Neuron (in vitro differentiated cells): ENCODE data around the gene TC2N.
"Not testable (repeated sequence)": the region's sequence is repeated elsewhere in the genome, so short reads cannot be mapped to it uniquely, and the experiment has no call there.

Experiments
- H2AFZ ChIP-seq: one replicate; pipeline ENCODE4 v1.6.1; 2013; ENCODE audit warnings: low read depth, mild to moderate bottlenecking, inconsistent platforms, low read length, moderate library complexity
- H3K27me3 ChIP-seq: one replicate; pipeline ENCODE4 v1.6.1; 2013; ENCODE audit warnings: low read length; ENCODE audit not compliant: insufficient read depth
- H3K36me3 ChIP-seq: one replicate; pipeline ENCODE4 v1.6.1; 2013; ENCODE audit warnings: low read length; ENCODE audit not compliant: insufficient read depth
- H3K4me1 ChIP-seq: one replicate; pipeline ENCODE4 v1.6.1; 2013; ENCODE audit warnings: low read length; ENCODE audit not compliant: insufficient read depth
- H3K4me3 ChIP-seq: 2 replicates; pipeline ENCODE4 v1.5.1; 2013; ENCODE audit warnings: mild to moderate bottlenecking, low read length, moderate library complexity
- H3K9me3 ChIP-seq: one replicate; pipeline ENCODE4 v1.6.1; 2013; ENCODE audit warnings: low read length

The TC2N gene

GRCh38 chr14:91897716-91898115 is 30.4 kb upstream of the TC2N start:
- H3K4me1 ChIP-seq, H3K9me3 ChIP-seq, H3K36me3 ChIP-seq, H3K27me3 ChIP-seq, H2AFZ ChIP-seq, H3K4me3 ChIP-seq: not testable (repeated sequence)

DNA sequence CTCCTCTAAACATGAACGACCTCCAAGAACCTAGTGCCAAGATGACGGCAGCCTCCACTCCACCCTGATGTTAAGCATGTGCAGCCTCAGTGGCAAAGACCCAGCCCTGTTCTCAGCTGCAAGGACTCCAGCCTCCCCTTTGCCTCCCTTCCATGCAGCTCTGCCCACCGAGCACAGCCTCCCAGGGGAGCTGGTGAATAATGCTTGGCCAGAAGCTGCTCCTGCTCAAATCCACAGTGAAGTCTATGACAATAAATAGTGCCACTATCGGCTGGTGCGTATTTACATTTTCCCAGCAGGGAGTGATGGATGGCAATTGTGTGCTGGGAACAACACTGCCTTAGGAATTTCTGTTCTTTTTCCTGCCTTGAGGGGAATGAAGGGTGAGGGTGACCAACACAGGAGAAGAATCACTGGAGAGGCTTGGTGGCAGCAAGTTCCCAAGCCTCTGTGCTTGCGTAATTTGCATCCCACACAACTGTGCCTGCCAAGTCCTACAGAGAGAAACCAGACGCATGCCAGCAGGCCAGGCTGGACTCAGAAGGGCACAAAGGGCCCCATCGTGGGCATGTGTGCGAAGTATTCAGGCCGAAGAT is 29.9 kb upstream of the TC2N start:
- Histone ChIP-seq H3K9me3 (no peaks in the 10 kb centered on the region), H3K4me1 (peaks cover 2% of the 10 kb centered on the region), H3K27me3 (no peaks in the 10 kb centered on the region), H3K4me3 (no peak overlapping the region), H3K36me3 (no peaks in the 10 kb centered on the region), H2AFZ (no peak overlapping the region)

DNA sequence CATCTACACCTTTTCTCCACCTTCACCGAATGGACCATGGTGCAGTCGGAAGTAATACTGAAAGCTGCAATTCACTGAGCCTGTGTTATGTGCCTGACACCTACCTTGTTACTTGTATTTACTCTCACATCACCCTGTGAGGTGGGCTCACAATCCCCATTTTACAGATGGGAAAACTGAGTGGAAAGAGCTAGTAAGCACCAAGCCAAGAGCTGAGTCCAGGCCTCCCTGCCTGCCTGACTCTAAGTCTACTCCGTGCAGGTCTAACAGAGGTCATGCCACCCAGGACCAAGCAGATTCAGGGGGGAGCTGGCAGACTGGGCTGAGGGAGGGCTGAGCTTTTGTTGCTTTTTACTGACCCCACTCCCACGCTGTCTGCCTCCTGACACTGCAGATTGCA is 29.1 kb upstream of the TC2N start:
- no peaks in the 10 kb centered on the region for H3K9me3 ChIP-seq
- H3K4me3 ChIP-seq = no peak overlapping the region
- peaks cover 2% of the 10 kb centered on the region for H3K4me1 ChIP-seq
- H2AFZ ChIP-seq = no peak overlapping the region
- no peaks in the 10 kb centered on the region for H3K27me3 ChIP-seq
- H3K36me3 ChIP-seq = no peaks in the 10 kb centered on the region

GRCh38 chr14:91893669-91894068 is 26.3 kb upstream of the TC2N start:
- Histone ChIP-seq H2AFZ (no peak overlapping the region), H3K27me3 (peaks cover 5% of the 10 kb centered on the region), H3K36me3 (no peaks in the 10 kb centered on the region), H3K9me3 (no peaks in the 10 kb centered on the region), H3K4me1 (peaks cover 2% of the 10 kb centered on the region), H3K4me3 (no peak overlapping the region)

GRCh38 chr14:91893007-91893406 is 25.7 kb upstream of the TC2N start:
- Histone ChIP-seq H3K4me3 (no peak overlapping the region), H3K9me3 (no peaks in the 10 kb centered on the region), H3K27me3 (peaks cover 5% of the 10 kb centered on the region), H3K36me3 (no peaks in the 10 kb centered on the region), H2AFZ (no peak overlapping the region), H3K4me1 (peaks cover 2% of the 10 kb centered on the region)

DNA sequence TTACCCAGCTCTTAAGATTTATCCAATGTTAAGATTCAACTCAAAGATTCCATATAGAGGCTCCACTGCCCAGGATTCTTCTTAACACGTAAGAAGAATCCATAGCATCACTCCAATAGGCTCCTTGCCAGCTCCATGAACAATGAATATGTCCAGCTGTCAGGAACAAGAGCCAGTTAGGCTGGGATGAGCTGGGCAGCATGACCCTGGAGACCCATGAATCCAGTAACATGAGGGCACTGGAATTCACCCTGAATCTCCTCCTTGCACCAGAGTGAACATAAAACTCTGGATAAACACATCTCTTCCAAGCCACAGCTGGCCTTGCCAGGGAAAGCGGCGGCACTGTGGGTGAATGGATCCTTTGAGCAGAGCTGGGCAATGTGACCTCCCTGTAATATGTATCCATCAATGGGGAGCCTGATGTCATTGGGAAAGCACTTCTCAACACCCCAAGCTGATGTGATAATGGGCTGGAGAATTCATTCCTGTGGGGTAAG is 24.4 kb upstream of the TC2N start:
- H3K4me1 ChIP-seq = no peaks in the 10 kb centered on the region

GRCh38 chr14:91891101-91891500 is 23.8 kb upstream of the TC2N start:
- no peaks in the 10 kb centered on the region for H3K36me3 ChIP-seq
- H2AFZ ChIP-seq = no peak overlapping the region
- H3K27me3 ChIP-seq = peaks cover 5% of the 10 kb centered on the region
- no peaks in the 10 kb centered on the region for H3K4me1 ChIP-seq
- no peaks in the 10 kb centered on the region for H3K9me3 ChIP-seq
- H3K4me3 ChIP-seq = no peak overlapping the region

More for the DNA sequence above, 24.4 kb upstream of the TC2N start:
- Histone ChIP-seq H3K36me3 (no peaks in the 10 kb centered on the region), H2AFZ (no peak overlapping the region), H3K4me3 (no peak overlapping the region), H3K9me3 (no peaks in the 10 kb centered on the region), H3K27me3 (peaks cover 5% of the 10 kb centered on the region)

DNA sequence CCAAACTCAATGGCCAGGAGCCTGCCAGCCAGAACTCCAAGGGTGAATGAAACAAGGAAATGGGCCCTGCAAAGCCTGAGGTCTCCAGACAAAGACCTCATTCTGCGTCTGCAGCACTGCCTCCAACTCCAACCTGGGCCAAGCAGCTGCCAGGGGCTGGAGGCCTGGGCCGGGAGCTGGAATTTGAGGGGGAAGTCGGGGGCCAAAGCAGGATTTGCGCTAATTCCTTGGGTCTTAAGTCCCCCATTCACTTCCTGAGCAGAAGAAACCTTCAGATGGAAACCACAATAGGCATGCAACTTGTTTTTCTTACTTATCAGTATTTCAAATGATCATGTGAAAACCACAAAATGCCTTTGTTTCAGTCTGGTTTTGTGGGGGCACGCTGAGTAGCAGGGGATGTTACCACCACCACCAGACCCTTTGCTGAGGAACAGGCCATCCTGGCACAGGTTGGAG is 23.0 kb upstream of the TC2N start:
- Histone ChIP-seq H3K27me3 (peaks cover 5% of the 10 kb centered on the region), H2AFZ (no peak overlapping the region), H3K36me3 (no peaks in the 10 kb centered on the region), H3K9me3 (no peaks in the 10 kb centered on the region), H3K4me3 (no peak overlapping the region), H3K4me1 (no peaks in the 10 kb centered on the region)

DNA sequence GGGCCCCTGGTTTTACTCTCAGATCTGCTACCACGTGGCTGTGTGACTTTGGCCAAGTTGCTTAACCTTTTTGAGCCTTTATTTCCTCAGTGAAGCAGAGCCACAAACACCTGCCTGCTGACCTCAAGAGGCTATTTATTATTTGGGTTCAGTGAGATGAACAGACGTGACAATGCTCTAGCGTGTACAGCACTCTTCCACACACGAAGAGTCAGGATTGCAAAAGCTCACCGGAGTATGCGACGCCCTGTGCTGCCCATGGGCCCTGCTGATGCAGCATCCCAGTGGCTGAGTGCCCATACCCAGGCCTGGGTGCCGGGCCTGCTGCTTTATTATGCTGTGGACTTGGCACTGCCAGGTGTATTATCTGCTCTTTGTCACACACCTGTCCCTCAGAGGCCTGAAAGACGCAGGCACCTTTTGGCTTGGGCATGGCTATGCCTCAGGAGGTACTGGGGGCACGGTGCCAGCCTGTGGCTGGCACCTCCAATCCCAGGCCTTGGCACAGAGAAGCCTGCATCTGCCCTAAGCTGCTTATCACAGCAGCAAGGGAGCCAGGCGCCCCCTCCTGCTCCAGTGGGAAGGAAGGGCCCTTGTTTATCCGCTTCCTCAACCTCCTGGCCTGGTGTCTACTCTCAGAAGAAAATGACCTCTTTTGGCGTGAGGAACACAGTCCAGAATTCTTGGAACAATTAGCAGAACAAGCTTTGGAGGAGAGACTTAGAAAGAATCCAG is 22.3 kb upstream of the TC2N start:
- no peaks in the 10 kb centered on the region for H3K9me3 ChIP-seq
- no peaks in the 10 kb centered on the region for H3K36me3 ChIP-seq
- no peaks in the 10 kb centered on the region for H3K4me1 ChIP-seq
- H3K27me3 ChIP-seq = peaks cover 5% of the 10 kb centered on the region
- H3K4me3 ChIP-seq = no peak overlapping the region
- no peak overlapping the region for H2AFZ ChIP-seq

DNA sequence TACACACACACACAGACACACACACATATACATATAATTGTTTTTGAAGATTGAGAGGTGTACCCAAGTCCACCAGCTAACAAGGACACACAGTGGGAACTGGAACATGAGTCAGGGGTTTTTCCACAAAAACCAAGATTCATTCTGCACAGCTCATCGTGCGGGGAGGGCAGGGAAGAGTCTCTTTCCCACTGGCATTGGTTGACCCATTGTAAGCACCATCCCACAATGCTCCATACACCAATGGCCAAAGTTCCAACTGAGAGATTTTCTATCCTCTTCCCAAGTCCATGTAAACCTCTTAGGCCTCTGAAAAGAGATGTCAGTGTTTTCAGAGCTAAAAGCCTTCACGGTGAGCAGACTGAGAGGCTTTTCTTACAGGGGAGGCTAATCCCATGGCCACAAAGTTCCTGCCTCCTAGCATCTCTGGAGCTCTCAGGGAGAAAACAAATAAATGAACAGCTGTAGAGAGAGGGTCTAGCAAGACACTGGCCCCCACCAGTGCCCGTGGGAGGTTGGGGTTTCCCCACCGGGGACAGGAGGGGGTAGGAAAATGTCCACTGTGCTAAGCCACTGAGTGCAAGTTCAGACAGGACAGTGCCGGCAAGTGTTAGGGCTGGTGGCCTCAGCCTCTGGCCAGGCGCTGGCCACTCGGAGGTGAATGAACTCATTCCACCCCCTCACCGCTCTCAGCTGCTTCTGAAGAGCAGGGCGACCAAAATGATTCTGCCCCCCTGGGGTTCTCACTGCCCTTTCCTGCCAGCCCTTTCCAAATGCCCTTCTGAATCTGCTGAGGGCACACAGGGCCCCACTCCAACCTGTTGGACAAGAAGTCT is 21.5 kb upstream of the TC2N start:
- Histone ChIP-seq H3K27me3 (peaks cover 5% of the 10 kb centered on the region), H2AFZ (no peak overlapping the region), H3K4me3 (no peak overlapping the region), H3K4me1 (no peaks in the 10 kb centered on the region), H3K9me3 (no peaks in the 10 kb centered on the region), H3K36me3 (no peaks in the 10 kb centered on the region)

GRCh38 chr14:91886961-91887360 is 19.6 kb upstream of the TC2N start:
- no peak overlapping the region for H3K4me3 ChIP-seq
- H3K27me3 ChIP-seq = peaks cover 5% of the 10 kb centered on the region
- H3K36me3 ChIP-seq = no peaks in the 10 kb centered on the region
- no peak overlapping the region for H2AFZ ChIP-seq
- no peaks in the 10 kb centered on the region for H3K9me3 ChIP-seq
- H3K4me1 ChIP-seq = no peaks in the 10 kb centered on the region

GRCh38 chr14:91885839-91886238 is 18.5 kb upstream of the TC2N start:
- Histone ChIP-seq H3K27me3 (peaks cover 5% of the 10 kb centered on the region), H2AFZ (no peak overlapping the region)

GRCh38 chr14:91885113-91885712 is 17.9 kb upstream of the TC2N start:
- no peaks in the 10 kb centered on the region for H3K9me3 ChIP-seq
- no peak overlapping the region for H2AFZ ChIP-seq
- H3K27me3 ChIP-seq = peaks cover 1% of the 10 kb centered on the region
- H3K36me3 ChIP-seq = no peaks in the 10 kb centered on the region
- H3K4me3 ChIP-seq = no peak overlapping the region
- no peaks in the 10 kb centered on the region for H3K4me1 ChIP-seq

More at GRCh38 chr14:91885839-91886238, 18.5 kb upstream of the TC2N start:
- Histone ChIP-seq H3K36me3 (no peaks in the 10 kb centered on the region), H3K9me3 (no peaks in the 10 kb centered on the region), H3K4me3 (no peak overlapping the region), H3K4me1 (no peaks in the 10 kb centered on the region)
